NCI-H774 (cell line): ENCODE measurements around the gene TTC1.
"Not testable (repeated sequence)": the region's sequence is repeated elsewhere in the genome, so short reads cannot be mapped to it uniquely, and the experiment has no call there.

Experiments used
- DNase-seq: peaks from one replicate; lab custom pipeline; 2025; lab: John Stamatoyannopoulos, UW

TTC1 gene

GRCh38 chr5:160042671-160043070, 33.7 kb downstream of the TTC1 start:
- no peak for DNase-seq

GRCh38 chr5:160044391-160044804, 35.5 kb downstream of the TTC1 start:
- DNase-seq, result no peak

- DNase-seq, result no peak
These were observed 36.0 kb downstream of the TTC1 start for GRCh38 chr5:160044967-160045366.

GRCh38 chr5:160047423-160047822, 38.5 kb downstream of the TTC1 start:
- DNase-seq, result no peak

- DNase-seq, result no peak
These were observed 39.2 kb downstream of the TTC1 start for GRCh38 chr5:160048131-160048530.

- DNase-seq, result no peak
These were observed 40.2 kb downstream of the TTC1 start for GRCh38 chr5:160049099-160049498.

- no peak for DNase-seq
These were observed 45.1 kb downstream of the TTC1 start for GRCh38 chr5:160054047-160054446.

GRCh38 chr5:160054831-160055230, 45.9 kb downstream of the TTC1 start:
- DNase-seq, result no peak

GRCh38 chr5:160057256-160057655, 48.3 kb downstream of the TTC1 start:
- no peak for DNase-seq

GRCh38 chr5:160060001-160060400, 51.1 kb downstream of the TTC1 start:
- no peak for DNase-seq

- DNase-seq, result no peak
These were observed 52.8 kb downstream of the TTC1 start for GRCh38 chr5:160061770-160062169.

- no peak for DNase-seq
These were observed 55.5 kb downstream of the TTC1 start for GRCh38 chr5:160064417-160064810.

- DNase-seq, result no peak
These were observed 56.2 kb downstream of the TTC1 start for GRCh38 chr5:160064995-160065614.

- not testable (repeated sequence) for DNase-seq
These were observed 60.2 kb downstream of the TTC1 start for GRCh38 chr5:160069120-160069519.

- no peak for DNase-seq
These were observed 62.6 kb downstream of the TTC1 start for GRCh38 chr5:160071516-160071915.

GRCh38 chr5:160071916-160072315, 63.0 kb downstream of the TTC1 start:
- DNase-seq, result no peak

GRCh38 chr5:160075073-160075472, 66.1 kb downstream of the TTC1 start:
- DNase-seq, result no peak

- no peak for DNase-seq
These were observed 68.1 kb downstream of the TTC1 start for GRCh38 chr5:160076997-160077396.

- no peak for DNase-seq
These were observed 70.8 kb downstream of the TTC1 start for GRCh38 chr5:160079753-160080152.

GRCh38 chr5:160081495-160081894, 72.6 kb downstream of the TTC1 start:
- no peak for DNase-seq

- DNase-seq, result no peak
These were observed 73.9 kb downstream of the TTC1 start for GRCh38 chr5:160082614-160083500.

GRCh38 chr5:160083501-160083900, 74.6 kb downstream of the TTC1 start:
- DNase-seq, result no peak

GRCh38 chr5:160084144-160084543, 75.2 kb downstream of the TTC1 start:
- DNase-seq, result no peak

GRCh38 chr5:160087199-160087598, 78.3 kb downstream of the TTC1 start:
- DNase-seq, result no peak
